Smooth muscle cell (in vitro differentiated cells): ENCODE results near the gene SPPL3. TPM values are rescaled to one million over a fixed set of nuclear protein-coding genes. Genes with fewer than 3 reads are reported as not detected.
"Not testable (repeated sequence)": the region's sequence is repeated elsewhere in the genome, so short reads cannot be mapped to it uniquely, and the experiment has no call there.

ENCODE experiments used
- DNase-seq: peaks from one replicate; lab custom pipeline; 2025; ENCODE audit not compliant: unreplicated experiment; lab: John Stamatoyannopoulos, UW
- H2AFZ ChIP-seq: fragments of 200-600 bp; sonication (generic); 2 replicates; pipeline ENCODE4 v1.6.0; 2016; ENCODE audit warnings: antibody characterized with exemption, low read depth, mild to moderate bottlenecking
- H3F3A ChIP-seq: fragments of 200-600 bp; sonication (generic); 2 replicates; pipeline ENCODE4 v1.6.0; 2017; ENCODE audit warnings: antibody characterized with exemption, low read depth
- H3K27ac ChIP-seq: fragments of 200-600 bp; sonication (generic); 2 replicates; pipeline ENCODE4 v1.5.1; 2016; ENCODE audit warnings: low read depth, mild to moderate bottlenecking
- H3K27me3 ChIP-seq: fragments of 200-600 bp; sonication (generic); 2 replicates; pipeline ENCODE4 v1.6.1; 2016; ENCODE audit warnings: low read depth, mild to moderate bottlenecking
- H3K36me3 ChIP-seq: fragments of 200-600 bp; sonication (generic); 2 replicates; pipeline ENCODE4 v1.5.1; 2016; ENCODE audit warnings: low read depth
- H3K4me1 ChIP-seq: fragments of 200-600 bp; sonication (generic); 2 replicates; pipeline ENCODE4 v1.5.1; 2016; ENCODE audit warnings: low read depth
- H3K4me2 ChIP-seq: fragments of 200-600 bp; sonication (generic); 2 replicates; pipeline ENCODE4 v1.6.0; 2016; ENCODE audit warnings: mild to moderate bottlenecking
- H3K4me3 ChIP-seq: fragments of 200-600 bp; sonication (generic); 2 replicates; pipeline ENCODE4 v1.5.1; 2016; ENCODE audit warnings: mild to moderate bottlenecking
- H3K79me2 ChIP-seq: fragments of 200-600 bp; sonication (generic); 2 replicates; pipeline ENCODE4 v1.6.0; 2016; ENCODE audit warnings: low read depth, mild to moderate bottlenecking
- H3K9ac ChIP-seq: fragments of 200-600 bp; sonication (generic); 2 replicates; pipeline ENCODE4 v1.6.0; 2016; ENCODE audit warnings: low read depth
- H3K9me3 ChIP-seq: fragments of 200-600 bp; sonication (generic); replicated peaks from 2 replicates; pipeline ENCODE4 v1.5.1; 2016; ENCODE audit warnings: low read depth
- H4K20me1 ChIP-seq: fragments of 200-600 bp; sonication (generic); 2 replicates; pipeline ENCODE4 v1.6.0; 2016; ENCODE audit warnings: low read depth
- WGBS: methylation state at CpG from one replicate; pipeline ENCODE4 v1.1.7; 2016; ENCODE audit warnings: low lambda C conversion rate; 5-methylcytosine and 5-hydroxymethylcytosine counted together
- polyA plus RNA-seq: library from polyadenylated mRNA; unstranded; fragments of >200 nt; fragmentation: Nextera tagmentation; extraction: Ambion mirVana; gene quantifications from 2 replicates; pipeline ENCODE4 v1.2.1, GENCODE V29; 2016
- total RNA-seq: library from RNA; depleted of rRNA; stranded (reverse); fragments of >200 nt; gene quantifications from 2 replicates; pipeline ENCODE4 v1.2.3, GENCODE V29; 2014
- TF ChIP-seq, protein P1 (sequence below): fragments of 200-600 bp; sonication (generic); IDR thresholded peaks from 2 replicates; pipeline ENCODE4 v1.5.1; 2017; ENCODE audit warnings: borderline replicate concordance, mild to moderate bottlenecking, antibody characterized with exemption; ENCODE audit not compliant: insufficient read depth, poor library complexity, severe bottlenecking

Gene SPPL3
- total and polyA plus RNA-seq, 2 experiments from 2014 or later, result 22.5 to 27.0 TPM

GRCh38 chr12:120797677-120798642, 106.2 kb downstream of the SPPL3 start:
- Histone ChIP-seq H3K9ac (no peak overlapping the region), H4K20me1 (peaks cover 36% of the 10 kb centered on the region), H3K4me2 (no peak overlapping the region), H3K4me1 (no peaks in the 10 kb centered on the region), H3F3A (no peaks in the 10 kb centered on the region), H3K4me3 (no peak overlapping the region), H3K79me2 (peaks cover 13% of the 10 kb centered on the region), H3K27me3 (no peaks in the 10 kb centered on the region), H3K27ac (no peak overlapping the region), H3K36me3 (peaks cover 15% of the 10 kb centered on the region), H2AFZ (no peak overlapping the region), H3K9me3 (peaks cover 18% of the 10 kb centered on the region)
- TF ChIP-seq, protein P1, sequence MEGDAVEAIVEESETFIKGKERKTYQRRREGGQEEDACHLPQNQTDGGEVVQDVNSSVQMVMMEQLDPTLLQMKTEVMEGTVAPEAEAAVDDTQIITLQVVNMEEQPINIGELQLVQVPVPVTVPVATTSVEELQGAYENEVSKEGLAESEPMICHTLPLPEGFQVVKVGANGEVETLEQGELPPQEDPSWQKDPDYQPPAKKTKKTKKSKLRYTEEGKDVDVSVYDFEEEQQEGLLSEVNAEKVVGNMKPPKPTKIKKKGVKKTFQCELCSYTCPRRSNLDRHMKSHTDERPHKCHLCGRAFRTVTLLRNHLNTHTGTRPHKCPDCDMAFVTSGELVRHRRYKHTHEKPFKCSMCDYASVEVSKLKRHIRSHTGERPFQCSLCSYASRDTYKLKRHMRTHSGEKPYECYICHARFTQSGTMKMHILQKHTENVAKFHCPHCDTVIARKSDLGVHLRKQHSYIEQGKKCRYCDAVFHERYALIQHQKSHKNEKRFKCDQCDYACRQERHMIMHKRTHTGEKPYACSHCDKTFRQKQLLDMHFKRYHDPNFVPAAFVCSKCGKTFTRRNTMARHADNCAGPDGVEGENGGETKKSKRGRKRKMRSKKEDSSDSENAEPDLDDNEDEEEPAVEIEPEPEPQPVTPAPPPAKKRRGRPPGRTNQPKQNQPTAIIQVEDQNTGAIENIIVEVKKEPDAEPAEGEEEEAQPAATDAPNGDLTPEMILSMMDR, result no peak
- 83% methylated on average over 7 of the region's 7 CpGs for WGBS
- no peak for DNase-seq

DNA sequence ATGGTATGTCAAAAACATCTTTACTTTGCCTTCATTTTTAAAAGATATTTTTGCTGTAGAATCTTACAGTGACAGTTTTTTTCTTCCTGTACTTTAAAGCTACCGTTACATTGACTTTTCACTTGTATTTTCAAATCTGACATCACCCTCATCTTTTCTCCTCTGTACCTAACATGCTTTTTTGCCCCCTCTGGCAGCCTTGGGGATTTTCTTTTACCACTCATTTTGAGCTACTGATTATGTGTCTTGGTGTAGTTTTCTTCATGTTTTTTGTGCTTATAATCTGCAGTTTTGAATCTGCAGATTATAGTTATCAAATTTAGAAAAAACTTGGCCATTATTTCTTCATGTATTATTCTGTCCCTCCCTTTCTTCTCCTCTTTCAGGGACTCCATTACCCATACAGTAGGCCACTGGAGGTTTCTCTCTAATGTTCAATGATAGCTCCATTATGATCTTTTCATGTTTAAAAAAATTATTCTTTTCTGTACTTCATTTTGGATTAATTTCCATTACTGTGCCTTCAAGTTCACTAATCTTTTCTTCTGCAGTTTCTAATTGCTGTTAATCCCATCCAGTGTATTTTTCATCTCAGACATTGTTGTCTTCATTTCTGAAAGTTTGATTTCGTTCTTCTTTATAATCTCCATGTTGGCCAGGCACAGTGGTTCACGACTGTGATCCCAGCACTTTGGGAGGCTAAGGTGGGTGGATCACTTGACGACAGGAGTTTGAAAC, 108.5 kb downstream of the SPPL3 start:
- peaks cover 18% of the 10 kb centered on the region for H3K9me3 ChIP-seq
- peaks cover 13% of the 10 kb centered on the region for H3K79me2 ChIP-seq
- peaks cover 29% of the 10 kb centered on the region for H4K20me1 ChIP-seq
- H3F3A ChIP-seq, result no peaks in the 10 kb centered on the region
- H3K27ac ChIP-seq, result no peak overlapping the region
- H3K27me3 ChIP-seq, result no peaks in the 10 kb centered on the region
- H3K36me3 ChIP-seq, result peaks cover 15% of the 10 kb centered on the region
- TF ChIP-seq, protein P1, result no peak
- H2AFZ ChIP-seq, result no peak overlapping the region
- no peak overlapping the region for H3K9ac ChIP-seq
- DNase-seq, result no peak
- H3K4me2 ChIP-seq, result no peak overlapping the region
- H3K4me3 ChIP-seq, result no peak overlapping the region
- H3K4me1 ChIP-seq, result no peaks in the 10 kb centered on the region
- 100% methylated on average over 4 of the region's 4 CpGs for WGBS

DNA sequence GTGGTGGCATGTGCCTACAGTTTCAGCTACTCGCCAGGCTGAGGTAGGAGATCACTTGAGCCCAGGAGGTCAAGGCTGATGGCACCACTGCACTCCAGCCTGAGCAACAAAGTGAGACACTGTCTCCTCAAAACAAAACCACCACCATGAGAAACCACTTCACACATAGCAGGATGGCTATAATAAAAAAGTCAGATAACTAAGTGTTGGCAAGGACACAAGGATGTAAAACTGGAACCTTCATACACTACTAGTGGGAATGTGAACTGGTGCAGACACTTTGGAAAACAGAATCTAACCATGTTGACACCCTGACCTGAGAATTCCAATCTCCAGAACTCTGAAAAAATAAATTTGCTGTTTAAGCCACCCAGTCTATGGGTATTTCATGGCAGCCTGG, 110.8 kb downstream of the SPPL3 start:
- Histone ChIP-seq H2AFZ (no peak overlapping the region), H3F3A (no peaks in the 10 kb centered on the region), H3K4me1 (no peaks in the 10 kb centered on the region), H3K79me2 (peaks cover 18% of the 10 kb centered on the region), H4K20me1 (peaks cover 27% of the 10 kb centered on the region), H3K27ac (no peak overlapping the region), H3K27me3 (no peaks in the 10 kb centered on the region), H3K36me3 (peaks cover 15% of the 10 kb centered on the region), H3K9ac (no peak overlapping the region), H3K4me2 (no peak overlapping the region), H3K9me3 (peaks cover 18% of the 10 kb centered on the region), H3K4me3 (no peak overlapping the region)
- 100% methylated on average over 1 of the region's 1 CpG for WGBS
- DNase-seq, result no peak
- TF ChIP-seq, protein P1, result no peak

GRCh38 chr12:120792456-120792855, 111.7 kb downstream of the SPPL3 start:
- WGBS, result 97% methylated on average over 9 of the region's 9 CpGs
- peaks cover 27% of the 10 kb centered on the region for H4K20me1 ChIP-seq
- H3K9ac ChIP-seq, H3K4me2 ChIP-seq, H3K27me3 ChIP-seq, H3K27ac ChIP-seq, DNase-seq, H3K4me3 ChIP-seq, H3F3A ChIP-seq, H2AFZ ChIP-seq, H3K4me1 ChIP-seq: not testable (repeated sequence)
- peaks cover 18% of the 10 kb centered on the region for H3K9me3 ChIP-seq
- peaks cover 18% of the 10 kb centered on the region for H3K79me2 ChIP-seq
- H3K36me3 ChIP-seq, result peaks cover 15% of the 10 kb centered on the region
